Raji (cell line): ENCODE measurements around the gene CEP112.

Experiments
- POLR2A ChIP-seq: IDR thresholded peaks from 2 replicates; pipeline ENCODE4 v1.6.1; 2011; ENCODE audit warnings: low read depth, low read length, control low read depth; ENCODE audit not compliant: insufficient read depth

Gene CEP112

DNA sequence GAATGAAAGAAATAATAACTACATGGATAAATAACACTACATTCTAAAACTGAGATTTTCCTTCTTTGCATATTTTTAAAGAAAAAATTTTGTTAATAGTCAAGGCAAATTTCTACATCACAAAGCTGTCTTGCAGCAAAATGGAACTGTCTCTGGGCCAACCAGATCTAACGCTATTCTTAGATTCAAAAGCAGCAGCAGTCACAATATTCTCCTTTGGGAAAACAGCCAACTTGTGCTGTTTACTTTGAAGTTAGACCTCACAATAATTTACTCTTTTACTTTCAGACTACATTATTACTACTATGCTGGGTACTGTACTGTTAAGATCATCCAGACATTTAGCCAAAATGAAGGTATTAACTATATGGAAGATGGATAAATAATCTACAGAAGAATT lies 189.1 kb downstream of the CEP112 start:
- TF ChIP-seq POLR2A: no peak

DNA sequence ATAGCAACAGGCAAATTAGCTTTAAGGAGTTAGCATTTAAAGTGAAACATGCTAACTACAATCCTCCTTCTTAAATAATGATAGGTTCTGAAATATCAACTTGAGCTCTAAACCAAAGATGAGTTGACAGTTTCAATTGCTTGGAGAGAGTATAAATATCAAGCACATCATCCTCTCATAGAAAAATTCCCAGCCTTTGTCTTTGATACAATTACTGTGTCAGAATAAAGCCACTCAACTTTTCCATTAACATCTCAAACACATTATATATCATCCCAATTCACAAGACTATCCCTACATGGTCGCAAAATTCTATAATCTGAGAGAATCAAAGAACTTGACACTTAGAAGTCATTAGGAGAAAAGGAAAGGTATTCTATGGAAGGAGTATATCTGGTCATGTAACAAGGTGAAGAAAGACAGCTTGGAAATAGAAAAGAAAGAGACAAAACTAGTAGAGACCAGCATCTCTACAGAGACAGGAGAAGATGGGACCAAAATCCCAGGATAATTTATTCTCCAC lies 189.8 kb downstream of the CEP112 start:
- no peak for TF ChIP-seq POLR2A

DNA sequence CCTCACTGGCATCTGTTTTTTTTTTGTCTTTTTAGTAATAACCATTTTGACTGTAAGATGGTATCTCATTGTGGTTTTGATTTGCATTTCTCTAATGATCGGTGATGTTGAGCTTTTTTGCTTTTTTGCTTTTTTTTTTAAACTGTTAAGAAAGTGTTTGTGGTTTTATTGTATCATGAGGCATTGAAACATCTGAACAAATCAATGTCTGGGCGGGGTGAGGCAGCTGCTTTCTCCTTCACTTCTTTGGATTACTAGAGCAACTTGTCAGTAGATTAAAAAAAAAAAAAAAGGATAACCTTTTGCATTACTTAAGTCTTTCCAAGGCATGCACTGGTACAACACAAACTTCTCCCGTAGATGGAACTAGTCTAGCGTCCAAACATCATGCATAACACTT lies 191.7 kb downstream of the CEP112 start:
- TF ChIP-seq POLR2A: no peak

DNA sequence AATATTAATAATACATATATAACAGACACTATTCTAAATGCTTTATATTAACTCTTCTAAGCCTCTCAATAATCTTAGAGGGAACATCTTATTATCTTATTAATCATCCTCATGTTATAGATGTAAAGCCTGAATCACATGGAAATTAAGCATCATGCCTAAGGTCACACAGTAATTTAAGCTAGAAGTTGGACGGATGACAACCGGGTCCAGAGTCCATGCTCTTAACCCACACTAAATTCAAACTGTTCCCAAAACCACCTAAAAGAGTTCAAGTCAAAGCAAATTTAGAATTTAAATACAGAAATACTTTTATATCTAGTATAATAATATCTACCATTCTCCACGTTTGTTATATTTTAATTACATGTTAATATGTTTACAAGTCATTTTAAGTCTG lies 193.3 kb downstream of the CEP112 start:
- TF ChIP-seq POLR2A: no peak

DNA sequence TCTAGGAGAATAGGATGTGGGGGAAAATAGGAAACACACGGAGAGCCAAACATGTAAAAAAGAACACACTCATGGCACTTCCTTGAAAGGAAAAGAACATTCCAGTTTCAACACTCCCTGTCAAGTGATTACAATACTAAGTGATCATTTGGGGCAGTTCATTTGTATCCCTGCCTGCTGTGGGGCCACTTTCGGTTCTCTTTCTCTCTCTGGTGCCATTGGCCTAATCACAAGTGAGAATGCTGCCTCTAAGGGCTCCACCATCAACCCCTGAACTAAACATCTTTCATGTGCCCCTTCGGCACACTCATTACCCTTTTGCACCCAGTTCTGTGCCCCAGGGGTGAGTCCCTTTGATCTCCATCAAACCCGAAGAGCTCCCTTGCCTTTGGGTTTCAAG lies 197.3 kb downstream of the CEP112 start:
- no peak for TF ChIP-seq POLR2A

DNA sequence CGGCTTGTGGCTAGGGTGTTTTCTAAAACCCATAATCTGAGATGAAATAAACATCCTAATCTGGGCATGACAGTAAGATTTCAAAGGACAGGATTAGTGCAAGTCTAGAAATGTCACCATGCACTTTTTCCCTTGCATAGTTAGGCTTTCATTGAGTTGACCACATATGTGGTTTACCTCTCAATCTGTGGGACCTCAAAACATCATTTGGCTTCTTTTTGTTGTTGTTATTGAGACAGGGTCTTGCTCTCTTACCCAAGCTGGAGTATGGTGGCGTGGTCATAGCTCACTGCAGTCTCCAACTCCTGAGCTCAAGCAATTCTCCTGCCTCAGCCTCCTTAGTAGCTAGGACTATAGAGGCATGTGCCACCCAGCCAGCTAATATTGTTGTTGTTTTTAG lies 197.8 kb downstream of the CEP112 start:
- TF ChIP-seq POLR2A: no peak

DNA sequence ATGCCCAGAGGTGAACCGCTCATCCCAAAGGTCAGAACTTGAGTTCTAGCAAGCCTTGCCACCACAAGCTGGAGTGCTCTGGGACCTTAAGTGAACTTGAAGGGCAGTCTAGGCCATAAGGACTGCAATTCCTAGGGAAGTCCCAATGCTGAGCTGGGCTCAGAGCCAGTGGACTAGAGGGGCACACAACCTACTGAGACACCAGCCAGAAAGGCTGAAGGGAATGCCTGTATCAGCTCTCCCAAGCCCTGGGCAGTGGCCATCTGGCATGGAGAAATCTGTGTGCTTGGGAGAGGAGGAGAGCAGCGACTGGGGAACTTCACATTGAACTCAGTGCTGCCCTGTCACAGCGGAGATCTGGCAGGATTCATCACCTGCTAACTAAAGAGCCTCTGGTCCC lies 201.3 kb downstream of the CEP112 start:
- no peak for TF ChIP-seq POLR2A

DNA sequence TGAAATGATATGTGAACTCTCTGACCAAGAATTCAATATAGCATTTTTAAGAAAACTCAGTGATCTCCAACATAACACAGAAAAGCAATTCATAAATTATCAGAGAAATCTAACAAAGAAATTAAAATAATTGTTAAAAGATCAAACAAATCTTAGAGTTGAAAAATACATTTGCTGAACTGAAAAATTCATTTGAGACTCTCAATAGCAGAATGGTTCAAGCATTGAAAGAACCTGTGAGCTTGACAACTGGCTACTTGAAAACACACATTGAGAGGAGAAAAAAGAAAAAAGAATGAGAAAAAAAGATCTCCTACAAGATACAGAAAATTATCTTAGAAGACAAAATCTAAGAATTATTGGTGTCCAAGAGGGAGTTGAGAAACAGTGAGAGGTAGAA lies 203.5 kb downstream of the CEP112 start:
- TF ChIP-seq POLR2A: no peak

DNA sequence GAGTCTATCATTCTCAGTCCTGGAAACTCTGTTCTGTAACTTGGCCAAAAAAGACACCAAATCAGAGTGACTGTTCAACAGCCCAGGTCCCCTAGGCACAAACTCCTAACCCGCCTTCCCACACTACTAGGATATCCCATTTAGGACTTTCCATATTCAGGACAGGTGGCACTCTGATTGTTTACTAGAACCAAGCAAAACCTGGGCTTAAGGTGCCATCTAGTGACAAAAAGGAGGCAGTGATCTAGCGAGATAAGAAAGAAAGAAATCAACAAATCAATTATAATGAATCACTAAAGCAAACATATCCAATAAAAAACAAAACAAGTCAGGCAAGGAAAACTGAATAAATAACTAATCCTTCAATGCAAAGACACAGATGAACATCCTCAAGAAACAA lies 203.9 kb downstream of the CEP112 start:
- no peak for TF ChIP-seq POLR2A

DNA sequence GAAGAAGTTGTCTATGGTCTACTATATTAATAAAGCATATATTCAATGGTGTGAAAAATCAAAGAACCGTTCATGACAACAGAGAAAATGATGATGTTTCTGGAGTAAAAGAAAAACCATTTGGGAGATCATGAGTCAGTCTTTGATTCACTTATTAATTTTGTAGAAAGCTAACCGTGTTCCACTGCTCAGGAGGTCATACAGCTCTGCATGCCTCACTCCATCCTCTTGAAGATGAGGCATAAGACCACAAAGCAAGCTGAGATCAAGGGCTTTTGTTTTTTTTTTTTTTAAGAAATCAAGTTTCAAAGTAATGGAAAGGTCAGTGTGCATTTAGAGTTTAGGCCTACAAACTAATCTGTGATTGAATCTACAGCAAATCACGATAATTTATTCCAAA lies 206.4 kb downstream of the CEP112 start:
- no peak for TF ChIP-seq POLR2A

DNA sequence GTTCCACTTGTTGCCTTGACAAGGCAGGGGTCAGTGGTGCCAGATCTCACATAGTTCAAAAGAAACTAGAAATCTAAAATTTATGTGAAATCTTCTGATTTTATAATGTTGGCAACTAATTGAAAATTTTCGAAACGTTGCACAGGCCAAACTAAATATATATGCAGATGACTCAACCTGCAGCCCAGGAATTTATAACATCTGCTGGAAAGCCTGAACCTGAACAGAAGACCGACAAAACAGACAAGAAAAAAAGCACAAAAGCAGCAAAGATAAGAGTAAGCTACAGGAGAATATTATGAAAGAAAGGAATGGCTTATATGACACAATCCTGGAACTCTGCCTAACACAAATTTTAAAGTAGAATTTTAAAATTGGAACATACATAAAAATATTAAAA lies 207.6 kb downstream of the CEP112 start:
- TF ChIP-seq POLR2A: no peak

DNA sequence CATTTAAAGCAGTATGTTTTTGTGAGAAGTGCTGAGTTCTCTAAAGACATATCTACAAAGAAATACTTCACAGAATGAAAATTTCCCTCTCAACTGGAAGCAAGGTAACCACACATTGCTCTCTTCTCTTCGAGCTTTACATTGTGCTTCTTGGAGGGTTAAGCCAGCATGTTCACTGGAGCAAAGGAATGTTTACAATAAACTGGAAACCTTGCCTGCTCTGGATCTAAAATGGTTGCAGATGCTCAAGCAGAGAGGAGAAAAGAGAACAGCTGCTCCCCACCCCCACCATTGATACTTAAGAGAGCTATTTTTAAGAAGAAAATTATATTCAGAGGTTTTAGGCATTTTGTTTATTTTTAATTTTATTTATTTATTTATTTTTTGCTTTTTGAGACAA lies 213.1 kb downstream of the CEP112 start:
- TF ChIP-seq POLR2A: no peak

DNA sequence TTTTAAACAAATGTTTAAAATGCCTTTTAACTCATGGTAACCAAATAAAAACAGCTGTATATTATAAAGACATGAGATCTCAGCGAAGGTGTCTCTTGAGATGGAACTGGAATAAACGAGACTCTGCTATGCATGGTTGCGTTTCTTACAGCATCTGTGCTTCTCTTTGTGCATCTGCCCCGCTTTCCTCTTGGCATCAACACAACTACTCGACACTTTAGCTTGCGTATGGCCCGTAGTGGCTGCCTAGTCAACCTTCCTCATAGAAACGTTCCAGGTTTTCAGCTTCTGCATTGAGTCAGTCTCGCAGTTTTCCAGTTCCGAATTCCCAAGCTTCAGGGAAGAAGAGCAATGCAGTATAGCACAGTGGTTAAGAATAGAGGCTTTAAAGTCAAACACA lies 214.9 kb downstream of the CEP112 start:
- no peak for TF ChIP-seq POLR2A

DNA sequence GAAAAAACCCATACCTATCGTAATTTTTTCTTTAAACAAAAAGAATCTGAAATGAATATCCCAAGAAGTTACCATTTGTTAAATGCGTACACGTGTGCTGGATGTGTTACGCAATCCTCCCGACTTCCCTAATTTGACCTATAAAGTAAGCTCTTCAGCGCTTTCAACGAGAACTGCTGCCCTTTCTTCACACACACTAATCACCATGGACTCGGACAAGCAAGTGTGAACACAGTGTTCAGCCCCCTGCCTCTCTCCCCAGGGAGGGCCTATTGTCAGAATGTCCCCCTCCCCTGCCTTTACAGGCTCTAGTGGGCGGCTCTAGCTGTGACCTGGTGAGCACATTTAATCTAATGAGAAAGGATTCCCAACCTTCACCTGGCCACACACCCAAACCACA lies 216.1 kb downstream of the CEP112 start:
- TF ChIP-seq POLR2A: no peak

DNA sequence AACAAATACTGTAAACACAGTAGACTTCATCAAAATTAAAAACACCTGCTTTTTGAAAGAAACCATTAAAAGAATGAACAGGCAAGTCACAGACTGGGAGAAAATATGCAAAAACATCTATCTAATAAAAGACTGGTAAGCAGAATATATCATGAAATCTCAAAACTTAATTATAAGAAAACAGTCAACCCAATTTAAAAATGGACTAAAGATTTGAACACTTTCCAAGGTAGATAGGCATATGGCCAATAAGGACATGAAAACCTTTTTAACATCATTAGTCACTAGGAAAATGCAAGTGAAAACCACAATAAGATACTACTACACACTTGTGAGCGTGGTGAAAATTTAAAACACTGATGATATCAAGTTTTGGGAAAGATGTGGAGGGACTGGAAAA lies 218.7 kb downstream of the CEP112 start:
- no peak for TF ChIP-seq POLR2A

DNA sequence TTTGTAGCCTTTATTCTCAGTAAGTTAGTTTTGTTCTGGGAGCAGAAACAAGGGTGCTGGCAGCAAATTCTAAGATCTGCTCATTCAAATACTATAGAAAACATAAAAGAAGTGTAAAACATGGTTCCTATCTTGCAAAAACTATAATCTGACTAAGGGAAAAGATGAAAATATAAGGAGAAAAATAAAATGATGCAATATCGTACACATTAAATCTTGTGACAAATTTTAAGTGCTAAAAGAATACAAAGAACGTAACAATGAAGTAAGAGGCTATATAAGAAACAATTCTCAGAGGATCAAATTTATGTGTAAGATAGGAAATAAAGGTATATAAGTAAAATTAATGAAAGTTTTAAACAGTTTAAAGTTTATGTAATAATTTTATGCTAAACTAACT lies 224.6 kb downstream of the CEP112 start:
- TF ChIP-seq POLR2A: no peak

DNA sequence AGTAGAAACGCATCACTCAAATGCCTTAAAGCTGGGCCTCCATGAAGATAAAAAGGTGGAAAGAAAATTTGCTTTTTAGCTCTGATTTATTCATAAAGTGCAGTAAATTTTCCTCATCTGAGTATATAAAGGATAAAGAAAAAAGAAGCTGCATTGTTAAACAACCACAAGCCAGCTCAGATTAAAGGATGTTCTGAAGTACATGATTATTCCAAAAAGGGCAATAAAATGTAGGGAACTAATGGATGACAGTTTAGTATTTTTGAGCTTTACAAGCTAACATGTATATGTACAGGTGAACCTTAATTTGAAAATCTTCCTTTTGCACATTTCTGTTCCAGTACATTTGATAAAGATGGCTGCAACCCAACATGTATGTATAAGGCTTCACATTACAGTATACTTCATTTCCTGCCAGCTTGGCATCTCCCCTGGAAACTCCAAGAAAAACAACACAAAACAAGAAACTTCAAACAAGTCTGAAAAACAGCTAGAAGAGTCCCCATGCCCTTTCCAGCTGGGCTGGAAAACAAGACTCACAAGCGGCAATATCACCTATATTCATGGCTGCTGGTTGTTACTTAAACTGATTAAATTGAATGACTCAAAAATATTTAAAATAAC lies 225.7 kb downstream of the CEP112 start:
- TF ChIP-seq POLR2A: no peak

DNA sequence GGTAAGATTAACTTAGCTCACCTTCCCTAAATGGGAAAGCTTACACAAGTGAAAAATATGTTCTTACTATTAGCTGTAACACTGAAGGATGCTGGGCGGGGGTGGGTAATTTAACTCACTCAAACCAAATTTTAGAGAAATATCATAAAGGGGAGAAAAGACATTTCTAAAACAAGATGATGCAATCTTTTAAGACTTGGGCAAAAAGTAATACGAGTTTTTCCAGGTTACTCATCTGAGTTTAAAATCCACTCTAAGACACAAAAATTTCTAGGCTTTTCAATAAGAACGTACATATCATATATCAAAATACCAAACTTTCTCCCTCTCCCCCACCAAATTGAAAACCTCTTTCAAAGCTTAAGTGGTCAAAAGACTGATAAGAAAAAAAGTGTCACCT lies 228.8 kb downstream of the CEP112 start:
- no peak for TF ChIP-seq POLR2A

DNA sequence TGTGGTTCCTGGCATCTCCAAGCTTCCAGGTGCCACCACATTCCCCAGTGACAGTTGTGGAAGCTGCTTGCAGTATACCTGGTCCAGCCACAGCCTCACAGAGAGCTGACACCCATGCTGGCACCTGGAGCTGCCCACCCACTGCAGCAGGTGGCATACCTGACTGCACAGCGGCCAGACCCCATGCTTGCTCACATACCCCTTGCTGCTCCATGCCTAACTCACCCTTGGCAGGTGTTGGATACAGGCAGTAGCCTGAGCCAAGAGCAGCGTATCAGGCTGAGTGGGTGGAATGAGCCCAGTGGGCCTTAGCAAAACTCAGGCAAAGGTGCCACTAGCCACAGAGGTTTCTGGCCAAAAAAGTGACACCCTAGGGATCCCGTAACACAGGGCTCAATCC lies 232.3 kb downstream of the CEP112 start:
- TF ChIP-seq POLR2A: no peak
